Stimulated activated CD4-positive, alpha-beta T cell treated with anti-CD3 and anti-CD28 coated beads, Interleukin-12 subunit alpha, Interleukin-12 subunit beta, amount 100 ng/mL, for 24 hours (primary cell): ENCODE results near the gene SYT12.
A peak's percentile ranks its signal among the peaks of the same experiment; 100 is the strongest.
"Not testable (repeated sequence)": the region's sequence is repeated elsewhere in the genome, so short reads cannot be mapped to it uniquely, and the experiment has no call there.

Experiments
- DNase-seq, 2 experiments: peaks; one replicate each; pipeline ENCODE4 v3.0.0-alpha.2; 2020; ENCODE audit warnings: low read depth in 2 of 2

Gene SYT12, protein sequence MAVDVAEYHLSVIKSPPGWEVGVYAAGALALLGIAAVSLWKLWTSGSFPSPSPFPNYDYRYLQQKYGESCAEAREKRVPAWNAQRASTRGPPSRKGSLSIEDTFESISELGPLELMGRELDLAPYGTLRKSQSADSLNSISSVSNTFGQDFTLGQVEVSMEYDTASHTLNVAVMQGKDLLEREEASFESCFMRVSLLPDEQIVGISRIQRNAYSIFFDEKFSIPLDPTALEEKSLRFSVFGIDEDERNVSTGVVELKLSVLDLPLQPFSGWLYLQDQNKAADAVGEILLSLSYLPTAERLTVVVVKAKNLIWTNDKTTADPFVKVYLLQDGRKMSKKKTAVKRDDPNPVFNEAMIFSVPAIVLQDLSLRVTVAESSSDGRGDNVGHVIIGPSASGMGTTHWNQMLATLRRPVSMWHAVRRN

DNA sequence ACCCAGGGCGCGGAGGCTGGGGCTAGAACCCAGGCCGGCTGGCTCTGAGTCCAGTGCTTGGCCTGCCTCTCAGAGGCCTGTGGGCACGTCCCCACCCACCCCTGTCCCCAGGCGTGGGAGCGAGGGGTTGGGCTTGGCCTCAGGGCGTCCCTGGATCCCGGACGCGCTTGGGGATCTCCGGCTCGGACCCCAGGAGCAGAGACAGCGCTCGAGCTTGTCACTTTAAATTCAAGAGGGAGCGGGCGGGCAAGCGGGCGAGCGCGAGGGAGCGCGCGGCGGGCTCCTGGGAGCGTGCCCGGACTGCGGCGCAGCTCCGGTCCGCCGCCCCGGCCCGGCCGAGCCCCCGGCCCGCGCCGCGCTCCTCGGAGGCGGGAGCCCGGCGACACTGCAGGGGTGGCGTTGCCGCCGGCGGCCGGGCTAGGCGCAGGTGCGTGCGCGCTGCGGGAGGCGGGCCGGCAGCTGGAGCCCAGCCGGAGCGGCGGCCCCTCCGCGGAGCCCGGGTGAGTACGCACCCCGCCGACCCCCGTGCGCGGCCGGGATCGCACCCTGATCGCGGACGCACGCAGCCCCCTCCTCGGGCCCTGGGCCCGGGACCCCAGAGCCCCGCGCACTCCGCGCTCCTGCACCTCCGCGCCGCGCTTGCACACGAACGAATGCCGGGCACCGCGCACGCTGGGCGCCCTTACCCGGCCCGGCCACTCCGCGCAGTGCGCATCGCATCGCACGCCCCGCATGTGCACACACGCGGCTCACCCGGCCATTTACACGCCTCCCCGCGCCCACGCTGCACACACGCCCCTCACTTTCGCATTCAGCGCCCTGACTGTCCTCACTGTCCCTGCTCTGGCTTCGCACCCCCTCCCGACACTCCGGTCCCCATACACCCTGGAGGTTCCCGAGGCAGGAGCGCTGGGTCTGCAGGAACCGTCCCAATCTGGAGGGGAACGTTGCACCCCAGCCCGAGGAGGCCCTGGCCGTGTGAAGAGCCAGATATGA lies at the start of gene SYT12:
SYT12 (plus strand) TSS at position 174 of the 996 bp plus-strand sequence. CDS start 7,011 bp downstream, outside the sequence.
- peak in 1 of 2 experiments; percentile 17 for DNase-seq

DNA sequence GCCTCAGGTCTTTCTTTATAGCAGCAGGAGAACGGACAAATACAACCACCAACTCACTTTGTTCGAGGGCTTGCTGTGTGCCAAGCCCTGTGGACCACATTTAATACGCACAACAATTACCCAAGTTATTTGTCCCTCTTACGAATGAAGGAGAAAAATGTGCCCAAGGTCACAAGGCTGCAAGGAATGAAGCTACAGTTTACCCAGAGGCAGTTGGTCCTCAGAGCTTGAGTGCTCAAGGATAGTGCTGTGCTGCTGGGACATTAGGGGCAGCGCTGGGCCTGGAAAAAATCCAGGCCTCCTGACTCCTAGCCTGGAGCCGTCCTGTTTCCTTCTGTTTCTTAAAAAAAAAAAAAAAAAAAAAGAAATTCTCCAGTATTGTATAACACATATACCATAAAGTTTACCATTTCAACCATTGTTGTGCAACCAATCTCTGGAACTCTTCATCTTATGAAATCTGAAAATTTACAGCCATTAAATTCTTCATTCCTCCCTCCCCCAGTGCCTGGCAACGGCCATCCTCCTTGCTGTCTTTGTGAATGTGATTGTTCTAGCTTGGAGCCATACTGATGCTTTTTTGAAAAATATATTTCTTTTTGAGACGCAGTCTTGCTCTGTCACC lies 48.9 kb upstream of the SYT12 start:
- no peak for DNase-seq

DNA sequence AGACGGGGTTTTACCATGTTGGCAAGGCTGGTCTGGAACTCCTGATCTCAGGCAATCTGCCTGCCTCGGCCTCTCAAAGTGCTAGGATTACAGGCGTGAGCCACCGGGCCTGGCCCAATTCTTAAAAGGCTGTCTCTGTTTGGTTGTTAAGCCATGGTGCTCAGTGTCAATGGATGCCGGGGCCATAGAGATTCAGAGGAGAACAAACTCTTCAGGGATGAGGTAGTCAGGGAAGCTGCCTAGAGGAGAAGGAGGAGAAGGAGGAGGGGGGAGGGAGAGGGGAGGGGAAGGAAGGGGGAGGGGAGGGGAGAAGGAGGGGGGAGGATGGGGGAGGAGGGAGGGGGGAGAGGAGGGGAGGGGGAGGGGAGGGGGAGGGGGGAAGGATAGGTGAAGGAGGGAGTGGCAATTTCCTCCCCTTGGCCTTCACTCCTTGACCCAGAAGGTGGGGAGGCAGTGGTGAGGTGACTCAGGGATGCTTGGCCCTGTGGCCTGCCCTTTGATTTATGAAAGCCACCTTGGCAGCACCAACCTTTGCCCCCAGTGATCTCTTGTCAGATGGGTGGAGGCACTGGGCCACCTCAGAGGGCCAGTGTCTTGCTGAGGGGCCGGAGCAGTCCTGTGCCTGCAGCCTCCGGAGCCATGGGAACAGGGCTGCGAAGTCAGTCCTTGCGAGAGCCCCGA lies 48.1 kb upstream of the SYT12 start, which contains the start of gene C11orf86:
C11orf86 (plus strand) TSS at position 581 of the 681 bp plus-strand sequence; CDS start at position 640, 59 bp downstream.
- DNase-seq: no peak

DNA sequence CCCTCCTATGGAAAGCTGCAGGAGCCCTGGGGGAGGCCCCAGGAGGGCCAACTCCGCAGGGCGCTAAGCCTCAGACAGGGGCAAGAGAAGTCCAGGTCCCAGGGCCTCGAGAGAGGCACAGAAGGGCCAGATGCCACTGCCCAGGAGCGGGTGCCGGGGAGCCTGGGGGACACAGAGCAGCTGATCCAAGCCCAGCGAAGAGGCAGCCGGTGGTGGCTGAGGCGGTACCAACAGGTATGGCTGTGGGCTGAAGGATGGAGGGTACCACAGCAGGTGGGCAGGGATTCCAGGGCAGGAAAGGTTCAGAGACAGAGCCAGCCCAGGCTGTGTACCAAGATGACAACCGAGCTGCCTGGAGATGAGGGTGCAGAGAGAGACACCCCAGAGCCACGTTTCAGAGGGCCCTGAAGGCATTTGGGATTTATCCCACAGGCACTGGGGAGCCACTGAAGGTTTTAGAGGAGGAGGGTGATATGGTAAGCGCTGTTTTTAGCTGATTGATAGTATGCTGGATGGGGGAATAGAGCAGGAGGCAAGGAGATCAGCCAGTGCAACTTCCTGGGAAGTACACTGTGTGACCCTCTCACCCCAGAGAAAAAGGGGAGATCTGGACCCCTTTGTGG lies 47.4 kb upstream of the SYT12 start:
- DNase-seq: no peak

DNA sequence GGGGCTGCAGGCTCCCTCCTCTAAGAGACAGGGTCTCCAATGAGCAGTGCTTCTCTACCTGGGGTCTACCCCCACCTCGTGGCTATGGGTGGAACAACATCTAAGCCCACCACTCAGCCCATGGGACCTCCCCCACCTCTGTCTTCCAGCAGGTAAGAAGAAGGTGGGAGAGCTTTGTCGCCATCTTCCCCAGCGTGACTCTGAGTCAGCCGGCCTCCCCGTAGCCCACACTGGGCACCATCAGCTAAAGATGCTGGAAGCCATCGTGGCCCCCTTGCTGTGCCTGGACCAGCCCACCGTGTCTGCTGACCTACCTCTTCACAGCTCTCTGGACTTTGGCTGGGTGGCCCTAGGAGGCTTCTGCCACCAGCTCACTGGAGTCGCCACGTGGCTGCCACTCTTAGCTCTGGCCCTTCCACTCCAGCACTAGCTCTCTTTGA lies 46.9 kb upstream of the SYT12 start:
- peak in 1 of 2 experiments; percentile 15 for DNase-seq

DNA sequence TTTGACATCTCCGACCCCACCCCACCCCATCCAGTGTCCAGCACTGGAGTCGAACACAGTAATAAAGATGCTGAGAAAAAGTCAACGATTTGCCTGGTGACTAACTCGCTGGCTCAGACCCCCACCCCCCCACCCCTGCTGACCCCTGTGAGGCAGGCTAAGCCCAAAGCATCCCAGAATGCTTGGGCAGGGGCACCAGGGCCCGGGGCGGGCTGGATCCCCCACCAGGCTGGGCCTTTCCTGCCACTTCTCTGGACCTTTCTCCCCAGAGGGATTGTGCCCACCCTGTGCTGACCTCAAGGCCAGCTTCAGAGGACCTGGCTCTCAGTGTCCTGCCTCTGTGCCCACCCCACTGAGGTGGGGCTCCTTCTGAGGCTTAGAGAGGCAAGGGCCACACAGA lies 46.0 kb upstream of the SYT12 start:
- DNase-seq: no peak

DNA sequence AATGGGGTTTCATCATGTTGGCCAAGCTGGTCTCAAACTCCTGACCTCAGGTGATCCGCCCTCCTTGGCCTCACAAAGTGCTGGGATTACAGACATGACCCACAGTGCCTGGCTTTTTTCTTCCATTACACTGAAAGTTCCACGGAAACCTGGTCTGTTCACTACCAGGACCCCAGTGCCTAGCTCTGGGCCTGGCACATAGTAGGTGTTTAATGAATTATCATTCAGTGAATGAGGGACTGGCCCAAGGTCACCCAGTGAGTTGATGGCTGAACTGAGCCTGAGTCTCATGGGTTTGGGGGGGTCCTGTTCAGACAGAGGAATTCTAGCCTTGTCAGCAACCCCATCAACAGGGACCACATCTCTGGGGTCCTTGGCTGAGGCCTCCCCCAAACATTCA lies 44.7 kb upstream of the SYT12 start:
- DNase-seq: no peak

DNA sequence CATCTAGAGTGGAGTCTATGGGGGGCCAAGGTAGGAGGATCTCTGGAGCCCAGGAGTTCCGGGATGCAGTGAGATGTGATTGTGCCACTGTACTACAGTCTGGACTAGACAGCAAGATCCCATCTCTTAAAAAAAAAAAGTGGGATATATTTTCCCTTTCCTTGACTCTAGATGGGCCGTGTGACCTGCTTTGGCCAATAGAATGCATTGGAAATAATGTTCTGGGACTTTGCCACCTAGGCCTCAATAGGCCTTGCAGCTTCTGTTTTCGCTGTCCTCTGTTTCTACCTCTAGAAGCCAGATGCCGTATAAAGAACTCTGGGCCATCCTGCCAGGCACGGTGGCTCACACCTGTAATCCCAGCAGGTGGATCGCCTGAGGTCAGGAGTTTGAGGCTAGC lies 44.2 kb upstream of the SYT12 start:
- no peak for DNase-seq

DNA sequence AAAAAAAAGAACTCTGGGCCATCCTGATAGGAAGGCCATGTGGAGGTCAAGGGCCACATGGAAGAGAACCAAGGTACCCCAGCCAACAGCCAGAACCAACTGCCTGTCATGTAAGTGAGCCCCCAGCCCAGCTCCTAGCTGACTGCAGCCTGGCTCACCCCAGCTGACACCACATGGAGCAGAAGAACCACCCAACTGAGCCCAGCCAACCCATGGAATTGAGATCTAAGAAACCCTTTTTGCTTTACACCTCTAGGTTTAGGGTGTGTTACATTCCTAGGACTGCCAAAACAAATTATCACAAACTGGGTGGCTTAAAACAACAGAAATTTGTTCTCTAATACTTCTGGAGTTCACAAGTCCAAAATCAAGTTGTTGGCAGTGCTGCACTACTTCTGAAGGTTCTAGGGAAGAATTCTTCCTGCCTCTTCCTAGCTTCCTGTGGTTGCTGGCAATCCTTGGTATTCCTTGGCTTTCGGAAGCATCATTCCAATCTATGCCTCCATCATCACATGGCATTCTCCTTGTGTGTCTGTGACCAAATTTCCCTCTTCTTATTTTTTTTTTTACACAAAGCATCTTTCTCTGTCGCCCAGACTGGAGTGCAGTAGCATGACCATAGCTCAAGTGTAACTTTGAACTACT lies 43.5 kb upstream of the SYT12 start:
- DNase-seq: no peak

DNA sequence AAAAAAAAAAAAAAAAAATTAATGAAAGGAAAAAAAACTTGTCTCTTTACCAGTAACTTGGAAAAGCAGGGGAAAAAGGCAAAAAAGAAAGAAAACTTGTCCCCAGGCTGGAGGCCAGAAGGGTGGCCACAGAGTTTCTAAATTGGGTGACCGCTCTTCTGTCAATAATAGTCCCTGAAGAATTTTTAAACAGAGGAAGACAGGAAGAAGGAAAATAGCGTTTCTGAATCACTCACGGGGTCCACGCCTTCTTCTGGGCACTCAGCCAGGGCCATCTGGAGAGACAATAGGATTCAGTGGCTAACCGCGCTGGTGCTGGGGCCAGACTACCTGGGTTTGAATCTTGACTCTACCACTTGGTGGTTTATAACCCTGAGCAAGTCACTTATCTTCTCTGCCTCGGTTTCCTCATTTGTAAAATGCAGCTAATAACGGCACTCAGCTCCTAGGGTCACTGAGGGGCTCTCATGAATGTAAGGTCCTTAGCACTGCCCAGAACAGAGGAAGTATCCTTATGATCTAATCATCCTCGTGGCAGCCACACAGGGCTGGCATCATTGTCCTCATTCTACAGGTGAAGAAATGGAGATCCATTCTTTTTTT lies 40.9 kb upstream of the SYT12 start:
- peak in 1 of 2 experiments; percentile 36 for DNase-seq

DNA sequence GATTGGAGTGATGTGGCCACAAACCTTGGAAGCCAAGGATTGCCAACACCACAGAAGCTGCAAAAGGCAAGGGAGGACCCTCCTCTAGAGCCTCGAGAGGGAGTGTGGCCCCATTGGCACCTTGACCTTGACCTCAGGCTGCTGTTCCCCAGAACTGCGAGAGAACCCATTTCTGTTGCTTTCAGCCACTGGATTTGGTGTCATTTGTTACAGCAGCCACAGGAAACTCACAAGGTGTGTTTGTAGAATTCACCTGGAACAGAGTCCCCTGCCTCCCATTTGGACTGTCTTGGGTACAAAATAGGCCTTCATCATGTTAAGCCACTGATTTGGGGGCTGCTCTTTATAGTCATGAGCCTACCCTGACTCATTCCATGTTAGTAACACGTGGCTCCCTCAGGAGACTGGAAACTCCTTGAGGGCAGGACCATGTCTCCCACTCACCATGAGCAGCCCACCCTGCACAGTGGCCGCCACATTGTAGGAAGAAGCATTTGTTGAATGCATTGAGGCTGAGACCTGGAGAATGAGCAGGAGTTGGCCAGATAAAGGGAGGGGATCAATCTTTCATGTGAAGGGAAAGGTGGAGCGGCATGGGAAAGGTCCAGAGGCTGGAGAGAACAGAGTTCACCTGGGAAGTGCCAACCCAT lies 39.5 kb upstream of the SYT12 start:
- DNase-seq: no peak

DNA sequence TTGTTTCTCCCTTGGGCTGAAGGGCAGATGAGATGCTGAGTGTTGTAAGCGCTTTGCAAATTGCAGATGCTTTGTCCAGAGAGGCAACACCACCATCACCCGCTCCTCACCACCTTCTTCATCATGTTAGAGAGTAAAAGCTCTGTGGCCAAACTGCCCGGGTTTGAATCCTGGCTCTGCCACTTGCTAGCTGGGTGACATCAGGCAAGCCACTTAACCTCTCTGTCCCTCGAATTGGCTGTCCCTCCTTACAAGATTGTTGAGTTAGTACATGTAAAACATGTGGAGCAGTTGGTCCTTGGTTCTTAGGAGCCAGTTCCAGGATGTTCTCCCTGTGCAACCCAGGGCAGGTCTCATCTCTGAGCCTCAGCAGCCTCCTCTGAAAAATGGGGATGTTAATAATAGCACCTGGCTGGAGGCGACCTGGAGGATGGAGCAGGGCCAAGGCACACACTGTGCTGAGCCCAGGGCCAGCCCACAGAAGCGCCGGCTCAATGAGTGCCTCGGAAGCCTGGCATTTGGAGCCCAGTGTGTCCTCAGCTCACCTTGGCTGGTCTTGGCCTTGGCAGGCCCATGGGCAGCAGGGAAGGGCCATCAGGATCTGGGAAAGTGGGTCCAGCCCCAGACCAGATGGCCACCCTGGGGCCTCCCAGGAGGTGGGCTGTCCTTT lies 37.3 kb upstream of the SYT12 start:
- DNase-seq: no peak

DNA sequence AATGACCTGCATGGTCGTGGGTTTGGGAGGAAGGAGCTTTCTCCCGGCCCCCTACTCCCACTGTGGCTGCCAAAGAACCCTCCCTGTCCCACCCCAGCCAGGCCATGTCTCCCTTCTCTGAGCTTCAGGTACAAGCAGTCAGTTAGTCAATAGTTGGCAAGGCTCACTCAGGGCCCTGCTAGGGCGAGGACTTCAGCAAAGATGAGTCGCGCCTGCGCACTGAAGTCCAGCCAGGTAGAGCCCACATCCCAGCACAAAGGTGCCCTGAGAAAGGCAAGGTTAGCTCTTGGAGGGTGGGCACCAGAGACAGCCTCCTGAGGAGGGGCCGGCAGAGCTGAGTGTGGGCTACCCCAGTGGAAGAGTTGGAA lies 36.8 kb upstream of the SYT12 start:
- no peak for DNase-seq

DNA sequence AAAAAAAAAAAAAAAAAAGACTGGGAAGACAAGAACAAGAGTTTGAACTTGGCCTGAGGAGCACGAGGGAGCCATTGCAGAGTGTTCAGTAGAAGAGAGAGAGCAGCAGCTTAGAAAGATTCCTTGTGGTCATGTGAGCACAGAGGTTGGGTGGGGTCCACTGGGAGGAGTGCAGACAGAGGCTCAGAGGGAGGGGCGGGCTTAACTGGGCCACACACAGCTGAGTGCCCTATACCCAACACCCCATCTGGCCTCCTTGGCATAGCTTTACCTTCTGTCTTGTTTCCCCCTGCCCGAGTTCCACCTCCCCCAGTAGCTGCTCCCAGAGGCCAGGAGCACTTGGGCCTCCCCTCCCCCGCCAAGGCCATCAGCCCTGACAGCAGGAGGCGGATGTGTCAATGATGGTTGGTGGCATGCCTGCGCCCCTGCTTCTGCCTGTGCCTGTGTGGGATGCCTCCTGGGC lies 35.7 kb upstream of the SYT12 start:
- DNase-seq: no peak

DNA sequence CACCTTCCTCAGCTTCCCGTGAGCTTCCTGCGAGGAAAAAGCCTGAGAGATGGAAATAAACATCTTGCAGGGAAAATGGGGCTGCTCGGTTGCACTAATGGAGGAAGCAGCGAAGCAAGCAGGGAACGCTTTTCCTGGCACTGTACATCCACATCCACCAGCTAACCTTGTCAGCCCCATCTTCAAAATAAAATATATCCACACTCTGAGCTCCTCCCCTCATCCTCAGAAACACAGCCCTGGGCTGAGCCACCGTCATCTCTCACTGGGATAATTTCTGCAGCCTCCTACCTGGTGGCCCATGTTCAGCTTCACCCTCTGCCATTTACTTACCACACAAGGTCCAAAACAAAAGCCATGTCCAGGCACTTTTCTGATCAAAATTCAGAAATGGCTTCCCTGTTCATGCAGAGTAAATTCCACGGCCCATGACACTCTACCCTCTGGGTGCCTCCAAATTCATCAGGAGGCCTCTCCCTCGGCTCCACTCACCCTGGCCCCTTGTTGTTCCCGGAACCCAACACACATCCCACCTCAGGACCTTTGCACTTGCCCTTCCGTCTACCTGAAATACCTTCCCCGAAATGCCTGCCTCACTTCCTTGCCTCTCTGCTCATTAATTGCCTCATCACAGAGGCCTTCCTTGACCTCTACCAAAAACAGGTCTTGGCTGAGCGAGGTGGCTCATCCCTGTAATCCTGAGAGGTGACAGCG lies 34.9 kb upstream of the SYT12 start:
- DNase-seq: no peak

DNA sequence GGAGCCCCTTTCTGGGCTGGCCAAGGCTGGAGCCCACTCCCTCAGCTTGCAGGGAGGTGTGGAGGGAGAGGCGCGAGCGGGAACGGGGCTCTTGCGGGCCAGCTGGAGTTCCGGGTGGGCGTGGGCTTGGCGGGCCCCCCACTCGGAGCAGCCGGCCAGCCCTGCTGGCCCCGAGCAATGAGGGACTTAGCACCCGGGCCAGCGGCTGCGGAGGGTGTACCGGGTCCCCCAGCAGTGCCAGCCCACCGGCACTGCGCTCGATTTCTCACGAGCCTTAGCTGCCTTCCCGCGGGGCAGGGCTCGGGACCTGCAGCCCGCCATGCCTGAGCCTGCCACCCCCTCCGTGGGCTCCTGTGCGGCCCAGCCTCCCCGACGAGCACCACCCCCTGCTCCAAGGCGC lies 34.2 kb upstream of the SYT12 start:
- not testable (repeated sequence) for DNase-seq

DNA sequence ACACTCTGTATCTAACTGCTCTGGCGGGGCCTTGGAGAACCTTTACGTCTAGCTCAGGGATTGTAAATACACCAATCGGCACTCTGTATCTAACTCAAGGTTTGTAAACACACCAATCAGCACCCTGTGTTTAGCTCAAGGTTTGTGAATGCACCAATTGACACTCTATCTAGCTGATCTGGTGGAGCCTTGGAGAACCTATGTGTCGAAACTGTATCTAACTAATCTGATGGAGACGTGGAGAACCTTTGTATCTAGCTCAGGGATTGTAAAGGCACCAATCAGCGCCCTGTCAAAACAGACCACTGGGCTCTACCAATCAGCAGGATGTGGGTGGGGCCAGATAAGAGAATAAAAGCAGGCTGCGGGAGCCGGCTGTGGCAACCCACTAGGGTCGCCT lies 33.6 kb upstream of the SYT12 start:
- DNase-seq: not testable (repeated sequence)

DNA sequence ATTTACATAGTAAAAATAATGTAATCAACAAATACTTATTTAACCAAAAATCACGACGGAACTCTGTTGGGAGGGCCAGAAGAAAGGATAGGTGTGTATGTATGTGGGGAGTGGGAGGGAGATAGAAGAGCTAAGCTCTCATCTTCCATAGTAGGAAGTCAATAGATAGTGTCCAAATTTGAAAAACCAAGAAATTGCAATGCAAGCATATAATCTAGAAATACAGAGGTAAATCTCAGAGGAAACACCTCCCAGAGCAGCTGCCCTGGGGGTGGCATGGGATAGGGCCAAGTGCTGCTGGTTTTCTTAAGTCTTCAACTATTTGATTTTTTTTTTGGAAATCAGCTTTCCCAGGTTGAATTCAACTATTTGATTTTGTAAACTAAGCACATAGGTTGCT lies 30.9 kb upstream of the SYT12 start:
- no peak for DNase-seq
